Neural progenitor cell (in vitro differentiated cells): Measurements from ENCODE around the gene TAX1BP1. TPM values are rescaled to one million over a fixed set of nuclear protein-coding genes. Genes with fewer than 3 reads are reported as not detected.

Experiments used
- DNase-seq: peaks from one replicate; pipeline ENCODE4 v3.0.0-alpha.2; 2016; ENCODE audit warnings: low spot score
- H2AFZ ChIP-seq: fragments of 200-600 bp; sonication (generic); replicated peaks from 2 replicates; pipeline ENCODE4 v1.6.1; 2016; ENCODE audit warnings: antibody characterized with exemption
- H3F3A ChIP-seq: fragments of 200-600 bp; sonication (generic); 2 replicates; pipeline ENCODE4 v1.6.1; 2016; ENCODE audit warnings: antibody characterized with exemption, low read depth
- H3K27ac ChIP-seq: fragments of 200-600 bp; sonication (generic); 2 replicates; pipeline ENCODE4 v1.5.1; 2016; ENCODE audit warnings: mild to moderate bottlenecking
- H3K27me3 ChIP-seq: fragments of 200-600 bp; sonication (generic); 2 replicates; pipeline ENCODE4 v1.6.1; 2016; ENCODE audit warnings: mild to moderate bottlenecking, moderate library complexity
- H3K36me3 ChIP-seq: fragments of 200-600 bp; sonication (generic); 2 replicates; pipeline ENCODE4 v1.5.1; 2016
- H3K4me1 ChIP-seq: fragments of 200-600 bp; sonication (generic); 2 replicates; pipeline ENCODE4 v1.6.1; 2016; ENCODE audit warnings: mixed run types
- H3K4me2 ChIP-seq: fragments of 200-600 bp; sonication (generic); 2 replicates; pipeline ENCODE4 v1.6.1; 2016
- H3K4me3 ChIP-seq: fragments of 200-600 bp; sonication (generic); 2 replicates; pipeline ENCODE4 v1.5.1; 2016
- H3K79me2 ChIP-seq: fragments of 200-600 bp; sonication (generic); 2 replicates; pipeline ENCODE4 v1.6.1; 2016; ENCODE audit warnings: low read depth
- H3K9ac ChIP-seq: fragments of 200-600 bp; sonication (generic); 2 replicates; pipeline ENCODE4 v1.6.1; 2016
- H3K9me3 ChIP-seq: fragments of 200-600 bp; sonication (generic); 2 replicates; pipeline ENCODE4 v1.5.1; 2016; ENCODE audit warnings: low read depth
- H4K20me1 ChIP-seq: fragments of 200-600 bp; sonication (generic); 2 replicates; pipeline ENCODE4 v1.6.1; 2016; ENCODE audit warnings: low read depth
- H3K27ac Mint-ChIP-seq: 3 replicates; pipeline ENCODE4 v1.8.0; 2021; ENCODE audit warnings: mixed read lengths
- H3K27me3 Mint-ChIP-seq: 2 replicates; pipeline ENCODE4 v1.8.0; 2022; ENCODE audit warnings: low read depth, mild to moderate bottlenecking, inconsistent platforms, moderate library complexity, mixed read lengths; ENCODE audit not compliant: insufficient read depth
- H3K36me3 Mint-ChIP-seq: 3 replicates; pipeline ENCODE4 v1.8.0; 2021; ENCODE audit warnings: mixed read lengths
- H3K4me1 Mint-ChIP-seq: 3 replicates; pipeline ENCODE4 v1.8.0; 2021; ENCODE audit warnings: mixed read lengths
- H3K4me3 Mint-ChIP-seq: 3 replicates; pipeline ENCODE4 v1.8.0; 2021; ENCODE audit warnings: mild to moderate bottlenecking, moderate library complexity, mixed read lengths
- H3K9me3 Mint-ChIP-seq: 3 replicates; pipeline ENCODE4 v1.8.0; 2020; ENCODE audit warnings: mixed read lengths
- CTCF ChIP-seq: fragments of 200-600 bp; sonication (generic); IDR thresholded peaks from 2 replicates; pipeline ENCODE4 v1.5.1; 2017; ENCODE audit warnings: antibody characterized with exemption, mild to moderate bottlenecking
- EZH2 ChIP-seq: fragments of 200-600 bp; sonication (generic); IDR thresholded peaks from 2 replicates; pipeline ENCODE4 v1.6.1; 2017; ENCODE audit warnings: antibody characterized with exemption, mild to moderate bottlenecking, moderate library complexity
- EZH2phosphoT487 ChIP-seq: fragments of 200-600 bp; sonication (generic); IDR thresholded peaks from 2 replicates; pipeline ENCODE4 v1.6.1; 2017; ENCODE audit warnings: antibody characterized with exemption
- total RNA-seq: library from RNA; depleted of rRNA; stranded (reverse); fragments of >200 nt; gene quantifications from 2 replicates; pipeline ENCODE4 v1.2.3, GENCODE V29; 2015; ENCODE audit warnings: low replicate concordance

Gene TAX1BP1
- total RNA-seq, 1 donor from 2014 or later = 80.0 TPM

GRCh38 chr7:27712217-27712616 is 27.7 kb upstream of the TAX1BP1 start:
- Mint-ChIP-seq H3K36me3 (no peaks in the 10 kb centered on the region), H3K27ac (no peak overlapping the region), H3K27me3 (peaks cover 8% of the 10 kb centered on the region), H3K9me3 (no peaks in the 10 kb centered on the region), H3K4me3 (no peak overlapping the region), H3K4me1 (no peaks in the 10 kb centered on the region)
- H3K4me3 ChIP-seq = no peak overlapping the region
- H3K4me1 ChIP-seq = no peaks in the 10 kb centered on the region
- TF ChIP-seq CTCF = no peak
- TF ChIP-seq EZH2phosphoT487 = no peak
- TF ChIP-seq EZH2 = no peak
- H2AFZ ChIP-seq = no peak overlapping the region
- no peak overlapping the region for H3K4me2 ChIP-seq
- no peaks in the 10 kb centered on the region for H3K36me3 ChIP-seq
- no peaks in the 10 kb centered on the region for H3K9me3 ChIP-seq
- H3F3A ChIP-seq = no peaks in the 10 kb centered on the region
- no peak for DNase-seq
- no peaks in the 10 kb centered on the region for H4K20me1 ChIP-seq
- H3K27ac ChIP-seq = no peak overlapping the region
- H3K9ac ChIP-seq = no peak overlapping the region
- no peaks in the 10 kb centered on the region for H3K79me2 ChIP-seq
- H3K27me3 ChIP-seq = no peaks in the 10 kb centered on the region

- Mint-ChIP-seq H3K9me3 (no peaks in the 10 kb centered on the region), H3K4me1 (no peaks in the 10 kb centered on the region), H3K27me3 (peaks cover 5% of the 10 kb centered on the region), H3K27ac (no peak overlapping the region), H3K36me3 (no peaks in the 10 kb centered on the region), H3K4me3 (no peak overlapping the region)
- Histone ChIP-seq H3K4me2 (no peak overlapping the region), H3K9me3 (no peaks in the 10 kb centered on the region), H3K79me2 (no peaks in the 10 kb centered on the region), H3K9ac (no peak overlapping the region), H3K4me3 (no peak overlapping the region), H3K4me1 (no peaks in the 10 kb centered on the region), H3K36me3 (no peaks in the 10 kb centered on the region), H4K20me1 (no peaks in the 10 kb centered on the region), H2AFZ (no peak overlapping the region), H3K27me3 (no peaks in the 10 kb centered on the region), H3F3A (no peaks in the 10 kb centered on the region), H3K27ac (no peak overlapping the region)
- TF ChIP-seq EZH2 (no peak), CTCF (no peak), EZH2phosphoT487 (no peak)
- DNase-seq = no peak
These were observed 25.0 kb upstream of the TAX1BP1 start for GRCh38 chr7:27714831-27715444.

- Histone ChIP-seq H3K4me1 (no peaks in the 10 kb centered on the region), H3K27ac (no peak overlapping the region), H3K4me2 (no peak overlapping the region), H3K9ac (no peak overlapping the region), H3K27me3 (no peaks in the 10 kb centered on the region), H3K9me3 (no peaks in the 10 kb centered on the region), H3F3A (no peaks in the 10 kb centered on the region), H2AFZ (no peak overlapping the region), H4K20me1 (no peaks in the 10 kb centered on the region), H3K79me2 (no peaks in the 10 kb centered on the region), H3K36me3 (no peaks in the 10 kb centered on the region), H3K4me3 (no peak overlapping the region)
- H3K9me3 Mint-ChIP-seq = no peaks in the 10 kb centered on the region
- TF ChIP-seq EZH2phosphoT487 = no peak
- no peak for TF ChIP-seq EZH2
- no peak for TF ChIP-seq CTCF
- no peaks in the 10 kb centered on the region for H3K27me3 Mint-ChIP-seq
- H3K4me3 Mint-ChIP-seq = no peak overlapping the region
- no peak for DNase-seq
- H3K27ac Mint-ChIP-seq = no peak overlapping the region
- peaks cover 5% of the 10 kb centered on the region for H3K4me1 Mint-ChIP-seq
- H3K36me3 Mint-ChIP-seq = no peaks in the 10 kb centered on the region
These were observed 16.9 kb upstream of the TAX1BP1 start for GRCh38 chr7:27723085-27723484.
